ENCODE results near the gene FAM120C. TPM values are rescaled to one million over a fixed set of nuclear protein-coding genes. Genes with fewer than 3 reads are reported as not detected.

Gene FAM120C
- polyA plus RNA-seq, 3 donors from 2014 or later: 2.5 to 4.0 (median 3.3) TPM

DNA sequence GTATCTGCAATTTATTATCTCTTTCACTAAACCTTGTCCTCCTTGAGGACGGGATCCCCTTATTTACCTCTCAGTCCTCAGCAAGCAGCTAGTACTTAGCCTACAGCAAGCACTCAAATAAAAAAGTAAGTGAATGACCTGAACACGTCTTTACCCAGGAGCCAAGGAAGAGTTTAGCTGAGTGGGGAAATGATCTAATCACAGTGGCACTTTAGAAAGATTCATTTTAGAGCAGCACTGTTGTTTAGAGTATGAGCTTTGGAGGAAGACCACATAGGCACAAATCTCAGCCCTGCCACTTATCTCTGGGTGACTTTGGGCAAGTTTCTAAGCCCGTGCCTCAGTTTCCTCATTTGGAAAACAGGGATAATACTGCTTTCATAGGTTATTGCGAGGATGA, 2.7 kb downstream of the FAM120C start:
- DNase-seq: no peak
- no peak overlapping the region for H3K27ac Mint-ChIP-seq
- H3K27me3 Mint-ChIP-seq (ENCODE audit: low read depth in 3 of 3): peaks cover 0 to 2% (median 2%) of the 10 kb centered on the region in 3 donors
- peaks cover 0 to 3% (median 0%) of the 10 kb centered on the region in 3 donors for H3K36me3 Mint-ChIP-seq
- peaks cover 26 to 48% of the 10 kb centered on the region in 2 donors for H3K4me1 Mint-ChIP-seq
- H3K9me3 Mint-ChIP-seq: no peaks in the 10 kb centered on the region
- H3K4me3 Mint-ChIP-seq: peak overlapping the region in 3 of 5 donors; percentile 2 to 26 (median 18)

DNA sequence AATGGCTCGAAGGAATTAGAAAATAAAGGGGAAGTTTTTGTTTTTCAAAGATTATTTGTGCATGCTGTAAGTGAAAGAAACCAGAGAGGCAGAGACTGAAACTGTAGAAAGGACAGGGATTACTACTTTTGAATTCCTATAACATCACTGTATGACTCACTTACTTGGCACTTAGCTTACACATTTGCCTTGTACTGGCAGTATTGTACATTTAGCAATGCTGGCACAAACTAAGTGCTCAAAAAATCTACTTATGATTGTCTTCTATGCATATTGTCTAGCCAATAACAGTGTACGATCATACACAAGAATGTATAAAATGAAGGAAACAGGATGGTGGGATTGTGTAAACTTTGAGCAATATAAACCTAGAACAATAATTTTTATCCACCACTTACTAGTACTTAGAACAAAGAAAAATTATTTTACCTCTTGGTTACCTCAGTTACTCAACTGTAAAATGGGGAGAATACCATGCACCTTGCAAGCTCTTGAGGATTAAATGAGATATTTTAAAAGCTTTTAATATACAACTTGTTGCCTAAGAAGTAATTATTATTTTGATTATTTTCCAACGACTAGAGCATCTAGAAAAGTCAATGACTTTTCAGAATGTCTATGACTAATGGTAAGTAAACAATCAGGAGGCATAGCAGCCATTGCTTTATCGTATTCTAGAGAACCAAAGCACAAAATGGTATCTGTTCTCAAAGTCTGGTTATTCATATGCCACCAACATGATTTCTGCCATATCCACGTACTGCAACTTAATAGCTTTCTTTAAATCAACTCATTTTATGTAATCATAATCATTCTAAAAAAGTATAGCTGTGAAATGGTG, 4.7 kb downstream of the FAM120C start:
- H3K36me3 Mint-ChIP-seq: peaks cover 0 to 3% (median 0%) of the 10 kb centered on the region in 3 donors

DNA sequence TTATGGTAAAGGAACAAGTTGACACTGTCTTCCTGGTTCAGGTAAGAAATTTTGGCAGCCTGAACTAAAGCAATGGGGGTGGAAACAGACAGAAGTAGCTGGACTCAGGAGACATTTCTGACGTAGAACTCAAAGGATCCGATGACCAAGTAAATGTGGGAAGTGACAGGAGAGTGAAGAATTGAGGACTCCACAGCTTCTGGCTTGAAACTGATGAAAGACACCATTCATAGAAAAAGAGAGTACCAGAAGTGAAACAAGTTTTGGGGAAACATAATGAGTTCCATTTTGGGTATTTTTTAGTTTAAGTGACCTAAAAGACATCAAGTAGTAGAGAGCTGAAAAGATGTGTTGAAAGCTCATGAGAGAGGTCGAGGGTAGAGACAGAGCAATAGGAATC, 5.7 kb downstream of the FAM120C start:
- Mint-ChIP-seq H3K4me1 (peaks cover 26 to 43% of the 10 kb centered on the region in 2 donors), H3K27me3 (ENCODE audit: low read depth in 3 of 3) (peaks cover 0 to 2% (median 2%) of the 10 kb centered on the region in 3 donors), H3K27ac (no peak overlapping the region), H3K9me3 (no peaks in the 10 kb centered on the region), H3K4me3 (no peak overlapping the region), H3K36me3 (peaks cover 0 to 3% (median 0%) of the 10 kb centered on the region in 3 donors)
- DNase-seq: no peak

More for the DNA sequence above, 4.7 kb downstream of the FAM120C start:
- H3K4me1 Mint-ChIP-seq: peaks cover 26 to 43% of the 10 kb centered on the region in 2 donors
- DNase-seq: no peak
- no peaks in the 10 kb centered on the region for H3K9me3 Mint-ChIP-seq
- H3K27me3 Mint-ChIP-seq (ENCODE audit: low read depth in 3 of 3): peaks cover 0 to 2% (median 2%) of the 10 kb centered on the region in 3 donors
- no peak overlapping the region for H3K4me3 Mint-ChIP-seq
- no peak overlapping the region for H3K27ac Mint-ChIP-seq

DNA sequence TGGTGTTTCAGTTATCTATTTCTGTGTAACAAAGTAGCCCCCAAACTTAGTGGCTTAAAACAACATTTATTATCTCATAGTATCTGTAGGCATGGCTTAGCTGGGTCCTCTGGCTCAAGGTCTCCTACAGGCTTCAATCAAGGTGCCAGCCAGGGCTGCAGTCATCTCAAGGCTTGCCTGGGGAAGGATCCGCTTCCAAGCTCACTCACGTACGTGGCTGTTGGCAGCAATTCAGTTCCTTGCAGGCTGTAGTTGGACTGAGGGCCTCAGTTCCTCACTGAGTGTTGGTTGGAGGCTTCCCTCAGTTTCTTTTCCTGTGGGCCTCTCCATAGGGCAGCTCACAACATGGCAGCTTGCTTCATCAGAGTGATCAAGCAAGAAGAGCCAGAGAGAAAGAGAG, 9.3 kb downstream of the FAM120C start:
- H3K27me3 Mint-ChIP-seq (ENCODE audit: low read depth in 3 of 3): no peaks in the 10 kb centered on the region
- no peak overlapping the region for H3K4me3 Mint-ChIP-seq
- H3K36me3 Mint-ChIP-seq: peaks cover 0 to 3% (median 0%) of the 10 kb centered on the region in 3 donors
- H3K4me1 Mint-ChIP-seq: peaks cover 3 to 9% of the 10 kb centered on the region in 2 donors
- no peaks in the 10 kb centered on the region for H3K9me3 Mint-ChIP-seq
- H3K27ac Mint-ChIP-seq: no peak overlapping the region
- DNase-seq: no peak

DNA sequence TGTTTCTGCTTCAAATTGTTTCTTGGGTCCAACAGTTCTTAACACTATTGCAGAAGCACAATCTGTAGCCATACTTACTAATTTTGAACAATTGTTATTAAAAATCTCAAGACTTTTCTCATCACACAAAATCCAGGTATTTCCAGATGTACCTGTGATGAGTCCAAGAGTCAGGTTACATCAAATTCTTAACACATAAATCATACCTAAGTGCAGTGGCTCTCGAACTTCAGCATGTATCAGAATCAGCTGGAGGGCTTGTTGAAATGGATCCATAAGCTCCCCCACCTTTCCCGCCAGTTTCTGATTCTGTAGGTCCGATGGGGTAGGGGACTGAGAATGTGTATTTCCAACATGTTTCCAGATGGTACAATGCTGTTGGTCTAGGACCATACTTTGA, 10.6 kb downstream of the FAM120C start:
- H3K4me3 Mint-ChIP-seq: no peak overlapping the region
- no peaks in the 10 kb centered on the region for H3K9me3 Mint-ChIP-seq
- DNase-seq: no peak
- H3K27ac Mint-ChIP-seq: no peak overlapping the region
- H3K4me1 Mint-ChIP-seq: peaks cover 2 to 3% of the 10 kb centered on the region in 2 donors
- peaks cover 0 to 3% (median 0%) of the 10 kb centered on the region in 3 donors for H3K36me3 Mint-ChIP-seq
- no peaks in the 10 kb centered on the region for H3K27me3 Mint-ChIP-seq (ENCODE audit: low read depth in 3 of 3)

DNA sequence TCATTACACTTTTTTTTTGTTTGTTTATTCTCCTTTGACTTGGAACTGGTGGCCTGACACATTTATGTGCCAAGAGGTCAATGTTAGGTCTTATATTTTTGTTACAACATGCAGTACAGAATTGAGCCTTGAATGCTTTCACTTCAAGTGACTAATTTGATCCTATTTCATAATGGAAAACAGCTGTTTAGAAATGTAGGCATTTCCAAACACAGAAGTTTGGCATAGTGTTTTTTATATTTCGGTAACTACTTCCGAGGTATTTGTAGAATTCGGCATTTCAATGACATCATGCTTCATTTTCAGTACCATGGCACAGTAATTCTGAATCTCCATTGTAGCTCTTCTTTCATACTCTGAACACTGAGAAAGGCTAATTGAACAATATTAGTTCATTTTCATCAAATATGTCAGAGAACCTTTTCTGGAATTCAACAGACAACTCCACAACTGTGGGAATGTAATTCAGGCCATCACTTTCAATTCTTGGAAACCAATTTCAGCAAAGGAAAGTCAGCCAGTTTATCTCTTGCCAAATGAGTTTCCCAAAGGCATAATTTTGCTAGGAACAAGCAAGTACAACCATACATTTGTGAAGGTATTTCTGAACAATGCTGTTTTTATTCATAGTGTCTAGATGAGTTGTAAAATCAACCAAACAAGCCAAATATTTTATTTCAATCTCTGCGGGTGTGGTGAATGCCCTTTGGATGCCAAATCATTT, 11.4 kb downstream of the FAM120C start:
- peaks cover 0 to 2% (median 0%) of the 10 kb centered on the region in 3 donors for H3K36me3 Mint-ChIP-seq
- no peak overlapping the region for H3K27ac Mint-ChIP-seq
- DNase-seq: no peak
- no peak overlapping the region for H3K4me3 Mint-ChIP-seq
- no peaks in the 10 kb centered on the region for H3K9me3 Mint-ChIP-seq
- peaks cover 0 to 3% of the 10 kb centered on the region in 2 donors for H3K4me1 Mint-ChIP-seq
- H3K27me3 Mint-ChIP-seq (ENCODE audit: low read depth in 3 of 3): no peaks in the 10 kb centered on the region

DNA sequence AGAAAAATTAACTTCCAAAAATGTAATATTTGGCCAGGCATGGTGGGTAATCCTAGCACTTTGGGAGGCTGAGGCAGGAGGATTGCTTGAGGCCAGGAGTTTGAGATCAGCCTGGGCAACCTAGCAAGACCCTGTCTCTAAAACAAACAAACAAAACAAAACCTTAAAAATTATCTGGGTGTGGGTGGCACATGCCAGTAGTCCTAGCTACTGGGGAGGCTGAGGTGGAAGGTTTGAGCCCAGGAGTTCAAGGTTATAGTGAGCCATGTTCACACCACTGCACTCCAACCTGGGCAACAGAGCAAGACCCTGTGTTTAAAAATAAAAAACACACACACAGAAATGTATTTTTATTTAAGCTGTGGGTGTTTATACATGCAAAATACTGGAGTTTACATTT, 12.0 kb downstream of the FAM120C start:
- no peaks in the 10 kb centered on the region for H3K27me3 Mint-ChIP-seq (ENCODE audit: low read depth in 3 of 3)
- no peaks in the 10 kb centered on the region for H3K36me3 Mint-ChIP-seq
- DNase-seq: no peak
- H3K4me1 Mint-ChIP-seq: peaks cover 0 to 3% of the 10 kb centered on the region in 2 donors
- H3K4me3 Mint-ChIP-seq: no peak overlapping the region
- no peak overlapping the region for H3K27ac Mint-ChIP-seq
- H3K9me3 Mint-ChIP-seq: no peaks in the 10 kb centered on the region

DNA sequence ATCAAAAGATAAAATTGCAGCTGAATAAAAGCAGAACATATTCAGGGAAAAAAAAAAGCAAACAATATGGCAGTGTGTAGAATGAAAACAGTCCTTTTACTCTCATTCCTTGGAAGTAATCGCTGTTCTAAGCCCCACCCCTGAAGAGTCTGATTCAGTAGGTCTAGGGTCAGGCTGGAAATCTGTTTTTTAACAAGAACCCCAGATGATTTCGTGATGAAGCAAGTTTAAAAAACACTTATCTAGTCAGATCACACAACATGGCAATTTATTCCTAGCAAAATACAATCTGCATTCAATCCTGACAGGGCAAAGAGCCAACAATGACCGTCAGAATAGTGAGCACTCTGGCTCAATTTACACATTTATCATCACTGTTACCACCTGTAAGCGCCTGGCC, 16.1 kb downstream of the FAM120C start:
- no peaks in the 10 kb centered on the region for H3K4me1 Mint-ChIP-seq
- H3K27me3 Mint-ChIP-seq (ENCODE audit: low read depth in 3 of 3): peaks cover 0 to 6% (median 0%) of the 10 kb centered on the region in 3 donors
- no peak overlapping the region for H3K27ac Mint-ChIP-seq
- H3K9me3 Mint-ChIP-seq: no peaks in the 10 kb centered on the region
- DNase-seq: no peak
- no peaks in the 10 kb centered on the region for H3K36me3 Mint-ChIP-seq
- H3K4me3 Mint-ChIP-seq: no peak overlapping the region

DNA sequence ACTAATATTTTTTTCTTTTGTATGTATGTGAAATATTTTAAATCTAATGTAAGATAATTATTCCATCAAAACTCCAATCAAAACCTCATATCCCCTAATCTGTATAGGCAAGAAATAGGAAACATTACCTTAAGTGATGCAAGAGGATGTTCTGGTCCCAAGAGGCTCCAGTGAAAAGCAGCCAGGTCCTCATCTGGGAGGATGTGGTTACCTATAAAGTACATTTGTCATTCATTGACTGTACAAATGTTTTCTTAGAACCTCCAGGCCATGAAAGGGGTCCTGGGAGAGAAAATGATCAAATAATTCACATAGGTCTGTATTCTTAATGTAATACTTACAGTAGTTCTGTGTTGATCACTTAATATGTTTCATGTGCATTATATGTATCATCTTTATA, 25.5 kb downstream of the FAM120C start:
- peaks cover 0 to 15% (median 9%) of the 10 kb centered on the region in 3 donors for H3K36me3 Mint-ChIP-seq
- no peak overlapping the region for H3K4me3 Mint-ChIP-seq
- H3K4me1 Mint-ChIP-seq: no peaks in the 10 kb centered on the region
- H3K27ac Mint-ChIP-seq: no peak overlapping the region
- no peaks in the 10 kb centered on the region for H3K9me3 Mint-ChIP-seq
- H3K27me3 Mint-ChIP-seq (ENCODE audit: low read depth in 3 of 3): peaks cover 0 to 5% (median 0%) of the 10 kb centered on the region in 3 donors
- DNase-seq: no peak

DNA sequence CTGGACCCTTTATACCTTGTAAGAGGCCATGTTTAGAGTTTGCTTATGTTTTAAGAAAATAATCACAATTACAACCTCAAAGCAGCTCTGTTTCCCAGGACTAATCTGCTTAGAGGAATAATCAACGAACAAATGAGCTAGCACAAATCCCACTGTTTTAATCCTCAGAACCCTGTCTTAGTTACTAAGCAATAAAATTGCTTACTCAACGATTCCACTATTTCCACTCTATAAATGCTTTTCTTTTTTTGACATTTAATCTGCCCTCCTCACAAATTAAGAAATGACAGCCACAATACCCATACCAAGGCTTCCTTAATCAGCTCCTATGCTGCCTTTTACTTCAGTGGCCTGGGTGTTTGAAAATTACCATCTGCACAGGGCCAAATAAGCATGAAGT, 48.8 kb downstream of the FAM120C start:
- DNase-seq: no peak
- peaks cover 5 to 17% (median 11%) of the 10 kb centered on the region in 3 donors for H3K36me3 Mint-ChIP-seq
- H3K9me3 Mint-ChIP-seq: no peaks in the 10 kb centered on the region
- no peak overlapping the region for H3K4me3 Mint-ChIP-seq
- H3K27me3 Mint-ChIP-seq (ENCODE audit: low read depth in 3 of 3): peaks cover 0 to 3% (median 0%) of the 10 kb centered on the region in 3 donors
- H3K4me1 Mint-ChIP-seq: no peaks in the 10 kb centered on the region
- H3K27ac Mint-ChIP-seq: no peak overlapping the region

DNA sequence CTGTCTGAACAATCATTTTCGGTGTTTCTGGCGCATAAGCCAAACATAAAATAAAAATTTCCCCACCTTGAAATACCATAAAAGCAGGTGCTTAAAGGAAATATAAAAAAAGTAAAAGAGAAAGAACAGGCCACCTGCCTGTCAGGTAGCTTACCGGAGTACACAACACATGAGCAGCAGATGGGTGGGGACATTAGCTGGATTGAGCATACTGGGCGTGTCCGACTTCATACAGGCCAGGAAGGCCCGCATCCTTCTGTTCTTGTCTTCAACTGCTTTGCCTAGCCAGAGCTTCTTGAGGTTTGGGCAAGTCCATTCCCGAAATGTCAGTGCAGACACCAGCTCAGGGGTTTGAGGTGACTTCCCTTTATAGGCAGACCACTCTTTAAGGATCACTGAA, 66.7 kb downstream of the FAM120C start:
- Mint-ChIP-seq H3K36me3 (no peaks in the 10 kb centered on the region), H3K4me1 (no peaks in the 10 kb centered on the region), H3K9me3 (peaks cover 0 to 2% (median 0%) of the 10 kb centered on the region in 6 donors), H3K27me3 (ENCODE audit: low read depth in 3 of 3) (peaks cover 0 to 2% (median 0%) of the 10 kb centered on the region in 3 donors), H3K27ac (no peak overlapping the region), H3K4me3 (no peak overlapping the region)
- no peak for DNase-seq

DNA sequence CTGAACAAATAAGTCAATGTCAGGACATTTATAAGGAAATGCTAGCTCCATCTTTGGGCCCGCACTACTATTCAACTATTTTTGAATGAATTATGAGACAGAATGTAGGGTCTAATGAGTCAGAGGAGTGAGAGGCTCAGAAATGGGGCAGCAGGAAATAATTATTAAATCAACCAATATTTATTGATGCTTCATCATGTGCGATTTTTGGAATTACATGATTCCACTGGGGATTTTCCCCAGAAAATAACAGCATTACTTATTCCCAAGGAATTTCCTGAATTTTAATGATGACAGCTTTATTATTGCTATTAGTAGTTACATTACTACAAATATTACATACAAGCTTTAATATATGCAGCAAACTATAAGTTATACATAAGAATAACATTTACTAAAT, 89.5 kb downstream of the FAM120C start:
- no peaks in the 10 kb centered on the region for H3K4me1 Mint-ChIP-seq
- no peaks in the 10 kb centered on the region for H3K9me3 Mint-ChIP-seq
- no peak overlapping the region for H3K27ac Mint-ChIP-seq
- no peaks in the 10 kb centered on the region for H3K36me3 Mint-ChIP-seq
- no peak overlapping the region for H3K4me3 Mint-ChIP-seq
- no peaks in the 10 kb centered on the region for H3K27me3 Mint-ChIP-seq (ENCODE audit: low read depth in 3 of 3)
- no peak for DNase-seq

DNA sequence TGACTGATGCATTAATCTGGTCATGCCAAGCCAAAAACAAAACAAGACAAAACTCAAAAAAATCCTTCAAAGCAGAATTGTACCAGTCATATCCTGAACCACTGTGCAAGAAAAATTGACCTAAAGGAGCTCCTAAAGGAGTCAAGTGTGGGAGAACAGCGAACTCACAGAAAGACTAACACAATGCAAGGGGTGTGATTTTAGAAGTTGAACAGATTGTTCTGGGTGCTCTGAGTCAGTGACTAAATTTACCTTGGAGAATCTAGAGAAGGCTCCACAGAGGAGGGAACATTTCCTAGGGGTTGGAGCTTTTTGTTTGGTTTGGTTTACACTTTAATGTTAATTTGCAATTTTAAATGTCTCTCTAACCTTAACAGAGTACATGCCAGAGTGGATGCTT, 89.9 kb downstream of the FAM120C start:
- Mint-ChIP-seq H3K27me3 (ENCODE audit: low read depth in 3 of 3) (no peaks in the 10 kb centered on the region), H3K4me1 (no peaks in the 10 kb centered on the region), H3K36me3 (no peaks in the 10 kb centered on the region), H3K27ac (no peak overlapping the region), H3K9me3 (no peaks in the 10 kb centered on the region), H3K4me3 (no peak overlapping the region)
- DNase-seq: no peak

DNA sequence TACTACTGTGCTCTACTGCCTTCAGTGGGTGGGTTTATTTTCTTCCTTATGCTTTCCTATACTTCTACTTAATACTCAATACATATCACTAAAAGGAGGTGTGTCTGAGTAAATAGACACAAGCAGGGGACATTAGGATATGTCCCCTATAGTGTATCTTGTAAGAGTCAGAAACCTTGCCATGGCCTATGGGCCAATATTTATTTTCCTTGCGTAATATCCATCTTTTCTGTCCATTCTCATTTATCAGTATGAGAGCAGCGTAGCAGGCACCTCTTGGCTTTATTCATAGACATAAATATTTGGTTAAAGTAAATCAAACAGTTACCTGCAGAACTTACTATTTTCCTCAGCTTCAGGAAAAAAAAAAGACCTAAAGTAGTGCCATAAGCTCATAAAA, 92.2 kb downstream of the FAM120C start:
- no peaks in the 10 kb centered on the region for H3K27me3 Mint-ChIP-seq (ENCODE audit: low read depth in 3 of 3)
- DNase-seq: no peak
- H3K4me3 Mint-ChIP-seq: no peak overlapping the region
- H3K27ac Mint-ChIP-seq: no peak overlapping the region
- H3K36me3 Mint-ChIP-seq: peaks cover 0 to 3% (median 0%) of the 10 kb centered on the region in 3 donors
- H3K9me3 Mint-ChIP-seq: no peaks in the 10 kb centered on the region
- no peaks in the 10 kb centered on the region for H3K4me1 Mint-ChIP-seq
